HG02610 (cell line): ENCODE data around the gene EREG.

Experiments used
- ATAC-seq: cut with Tn5 transposase; IDR thresholded peaks from one replicate; pipeline ENCODE4 v1.9.1; 2021; ENCODE audit warnings: mild to moderate bottlenecking, moderate library complexity; ENCODE audit not compliant: unreplicated experiment

Gene EREG

DNA sequence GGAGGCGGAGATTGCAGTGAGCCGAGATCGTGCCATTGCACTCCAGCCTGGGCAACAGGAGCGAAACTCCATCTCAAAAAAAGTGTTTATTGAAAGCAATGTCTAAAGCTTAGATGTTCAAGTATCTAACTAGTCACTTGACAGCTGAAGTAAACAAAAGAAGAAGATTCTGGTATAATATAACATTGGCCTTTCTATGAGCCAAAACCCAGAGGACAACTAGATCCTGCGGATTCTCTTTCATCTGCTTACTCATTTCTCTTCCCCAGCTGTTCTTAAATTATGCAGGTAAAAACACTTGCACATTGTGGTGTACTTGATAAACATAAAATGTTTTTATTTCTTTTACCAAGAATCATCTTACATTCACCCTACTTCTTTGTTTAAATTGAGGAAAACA, 55.9 kb downstream of the EREG start:
- ATAC-seq = no peak

GRCh38 chr4:74423104-74423503, 58.2 kb downstream of the EREG start:
- ATAC-seq = no peak

GRCh38 chr4:74424111-74424510, 59.2 kb downstream of the EREG start:
- no peak for ATAC-seq

DNA sequence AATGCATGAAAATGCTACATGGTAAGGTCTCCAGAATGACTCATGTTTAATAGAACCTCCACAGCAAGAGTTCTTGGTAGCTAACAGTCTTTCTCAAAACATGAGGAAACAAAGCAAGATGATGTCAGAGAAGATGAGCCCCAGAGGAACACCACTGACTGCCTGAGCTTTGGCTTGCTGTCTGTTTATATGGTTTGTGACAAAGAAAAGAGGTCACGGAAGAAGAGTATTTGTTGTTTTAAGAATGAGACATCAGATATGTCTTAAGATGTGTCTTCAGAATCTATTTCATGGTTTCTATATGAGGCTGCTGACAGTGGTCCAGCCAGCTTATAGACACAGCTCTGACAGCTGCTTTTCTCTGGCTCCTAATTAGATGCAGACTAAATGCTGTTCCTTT, 61.2 kb downstream of the EREG start:
- ATAC-seq = no peak

DNA sequence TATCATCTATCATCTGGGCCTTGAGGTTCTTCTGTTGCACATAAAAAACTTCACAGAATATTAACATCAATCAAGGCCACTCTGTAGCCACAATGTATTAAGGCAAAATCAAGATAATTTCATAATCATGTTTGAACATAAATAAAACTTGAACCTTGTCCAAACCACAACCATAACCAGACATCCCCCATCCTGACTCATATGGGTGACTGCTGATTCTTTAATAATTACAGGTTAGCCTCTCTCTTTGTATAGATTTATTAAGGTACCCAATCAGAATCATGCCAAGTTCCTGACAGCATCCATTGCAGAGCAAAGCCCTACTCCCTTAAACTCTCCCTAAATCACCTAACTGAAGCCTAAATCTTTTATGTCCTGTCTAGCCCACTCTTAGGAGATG, 63.3 kb downstream of the EREG start:
- ATAC-seq = no peak

GRCh38 chr4:74431113-74431826, 66.3 kb downstream of the EREG start:
- peak; percentile 58 for ATAC-seq

DNA sequence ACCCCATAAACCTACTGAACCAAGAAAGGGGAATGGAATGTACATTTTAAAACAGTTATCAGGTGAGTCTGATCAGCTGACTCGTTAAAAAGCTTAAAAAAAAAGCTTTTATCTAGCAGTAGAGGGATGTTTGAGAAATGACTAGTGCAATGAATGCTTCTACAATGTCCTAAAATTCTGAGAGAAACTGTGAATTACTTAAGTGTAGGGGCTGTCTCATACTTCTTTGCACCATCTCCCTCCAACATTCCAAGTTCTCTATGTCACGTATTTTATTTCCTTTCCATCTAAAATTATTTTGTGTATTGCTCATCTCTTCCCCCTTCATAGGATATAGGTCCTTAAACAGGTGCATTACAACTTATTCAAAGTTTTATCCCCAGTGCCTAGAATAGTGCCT, 68.1 kb downstream of the EREG start:
- ATAC-seq = no peak

GRCh38 chr4:74433541-74434172, 68.7 kb downstream of the EREG start:
- no peak for ATAC-seq

GRCh38 chr4:74435296-74435695, 70.4 kb downstream of the EREG start:
- no peak for ATAC-seq

- ATAC-seq = no peak
Observed at GRCh38 chr4:74437866-74438265, 72.9 kb downstream of the EREG start.
